ENCODE data around the gene RNPEPL1.

- TF ChIP-seq CTCF (IDR thresholded peaks at IDR 0.05 in 4 of 5, conservative IDR thresholded peaks at IDR 0.05 in 1 of 5) = no peak
- TF ChIP-seq POLR2A (IDR thresholded peaks at IDR 0.05) = no peak
Measured at GRCh38 chr2:240601061-240601830, 33.0 kb downstream of the RNPEPL1 start.

Measured in gastrocnemius medialis (tissue), 4 donors.